Fibroblast of pulmonary artery (primary cell): Measurements from ENCODE around the gene LEAP2.

Experiments used
- DNase-seq: peaks from one replicate; pipeline ENCODE4 v3.0.0-alpha.2; 2010; ENCODE audit warnings: low read depth
- H3K4me3 ChIP-seq: replicated peaks from 2 replicates; pipeline ENCODE4 v1.5.1; 2011; ENCODE audit warnings: low read depth, mild to moderate bottlenecking, control low read depth, low read length, moderate library complexity
- TF ChIP-seq, protein P1 (sequence below): IDR thresholded peaks from 2 replicates; pipeline ENCODE4 v1.5.1; 2011; ENCODE audit warnings: mild to moderate bottlenecking, control low read depth, low read length, inconsistent platforms; ENCODE audit errors: missing control alignments

The LEAP2 gene

DNA sequence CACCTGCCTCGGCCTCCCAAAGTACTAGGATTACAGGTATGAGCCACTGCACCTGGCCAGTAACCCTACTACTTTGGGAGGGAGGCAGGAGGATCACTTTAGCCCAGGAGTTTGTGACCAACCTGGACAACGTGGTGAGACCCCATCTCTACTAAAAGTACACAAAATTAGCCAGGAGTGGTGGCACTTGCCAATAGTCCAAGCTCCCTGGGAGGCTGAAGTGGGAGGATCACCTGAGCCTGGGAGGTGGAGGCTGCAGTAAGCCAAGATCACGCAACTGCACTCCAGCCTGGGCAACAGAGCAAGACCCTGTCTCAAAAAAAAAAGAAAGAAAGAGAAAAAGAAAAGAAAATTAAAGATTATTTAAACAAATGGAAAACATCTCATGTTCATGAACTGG is 17.5 kb upstream of the LEAP2 start:
- TF ChIP-seq, protein P1, sequence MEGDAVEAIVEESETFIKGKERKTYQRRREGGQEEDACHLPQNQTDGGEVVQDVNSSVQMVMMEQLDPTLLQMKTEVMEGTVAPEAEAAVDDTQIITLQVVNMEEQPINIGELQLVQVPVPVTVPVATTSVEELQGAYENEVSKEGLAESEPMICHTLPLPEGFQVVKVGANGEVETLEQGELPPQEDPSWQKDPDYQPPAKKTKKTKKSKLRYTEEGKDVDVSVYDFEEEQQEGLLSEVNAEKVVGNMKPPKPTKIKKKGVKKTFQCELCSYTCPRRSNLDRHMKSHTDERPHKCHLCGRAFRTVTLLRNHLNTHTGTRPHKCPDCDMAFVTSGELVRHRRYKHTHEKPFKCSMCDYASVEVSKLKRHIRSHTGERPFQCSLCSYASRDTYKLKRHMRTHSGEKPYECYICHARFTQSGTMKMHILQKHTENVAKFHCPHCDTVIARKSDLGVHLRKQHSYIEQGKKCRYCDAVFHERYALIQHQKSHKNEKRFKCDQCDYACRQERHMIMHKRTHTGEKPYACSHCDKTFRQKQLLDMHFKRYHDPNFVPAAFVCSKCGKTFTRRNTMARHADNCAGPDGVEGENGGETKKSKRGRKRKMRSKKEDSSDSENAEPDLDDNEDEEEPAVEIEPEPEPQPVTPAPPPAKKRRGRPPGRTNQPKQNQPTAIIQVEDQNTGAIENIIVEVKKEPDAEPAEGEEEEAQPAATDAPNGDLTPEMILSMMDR: no peak
- no peak overlapping the region for H3K4me3 ChIP-seq
- no peak for DNase-seq

DNA sequence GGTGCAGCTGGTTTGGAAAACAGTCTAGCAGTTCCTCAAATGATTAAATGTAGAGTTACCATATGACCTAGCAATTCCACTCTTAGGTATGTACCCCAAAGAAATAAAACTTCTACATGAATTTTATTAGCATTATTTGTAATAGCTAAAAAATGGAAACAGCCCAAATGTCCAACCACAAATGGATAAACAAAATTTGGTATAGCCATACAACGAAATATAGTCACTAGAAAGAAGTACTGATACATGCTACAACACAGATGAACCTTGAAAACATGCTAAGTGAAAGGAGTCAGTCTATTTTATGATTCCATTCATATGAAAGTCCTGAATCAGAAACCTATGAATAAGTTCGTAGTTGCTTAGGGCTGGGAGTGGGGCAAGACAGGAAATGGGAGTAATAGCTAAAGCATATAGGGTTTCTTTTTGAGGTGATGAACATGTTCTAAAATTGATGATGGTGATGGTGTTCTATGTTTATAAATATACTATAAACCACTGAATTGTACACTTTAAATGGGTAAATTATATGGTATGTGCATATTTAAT is 13.5 kb upstream of the LEAP2 start:
- TF ChIP-seq, protein P1: no peak
- DNase-seq: no peak
- H3K4me3 ChIP-seq: no peak overlapping the region

DNA sequence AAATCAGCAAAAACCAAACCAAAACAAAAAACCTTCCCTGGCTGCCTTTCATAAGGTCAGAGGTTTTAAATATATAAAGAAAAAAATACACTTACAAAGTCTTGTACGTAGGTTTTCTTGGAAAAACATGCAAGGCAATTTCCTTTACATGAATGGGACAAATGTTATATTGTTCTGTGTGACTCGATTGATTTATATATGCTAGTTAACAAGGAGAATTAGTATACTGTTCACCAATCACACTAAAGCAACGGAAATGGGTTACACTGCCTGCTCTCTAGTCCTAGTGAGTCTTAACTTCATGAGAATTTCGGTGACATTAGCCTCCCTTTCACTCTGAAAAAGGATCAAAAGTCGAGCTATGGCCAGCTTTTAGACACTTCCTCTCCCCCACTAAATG is 12.7 kb upstream of the LEAP2 start:
- no peak overlapping the region for H3K4me3 ChIP-seq
- DNase-seq: no peak
- TF ChIP-seq, protein P1: no peak

DNA sequence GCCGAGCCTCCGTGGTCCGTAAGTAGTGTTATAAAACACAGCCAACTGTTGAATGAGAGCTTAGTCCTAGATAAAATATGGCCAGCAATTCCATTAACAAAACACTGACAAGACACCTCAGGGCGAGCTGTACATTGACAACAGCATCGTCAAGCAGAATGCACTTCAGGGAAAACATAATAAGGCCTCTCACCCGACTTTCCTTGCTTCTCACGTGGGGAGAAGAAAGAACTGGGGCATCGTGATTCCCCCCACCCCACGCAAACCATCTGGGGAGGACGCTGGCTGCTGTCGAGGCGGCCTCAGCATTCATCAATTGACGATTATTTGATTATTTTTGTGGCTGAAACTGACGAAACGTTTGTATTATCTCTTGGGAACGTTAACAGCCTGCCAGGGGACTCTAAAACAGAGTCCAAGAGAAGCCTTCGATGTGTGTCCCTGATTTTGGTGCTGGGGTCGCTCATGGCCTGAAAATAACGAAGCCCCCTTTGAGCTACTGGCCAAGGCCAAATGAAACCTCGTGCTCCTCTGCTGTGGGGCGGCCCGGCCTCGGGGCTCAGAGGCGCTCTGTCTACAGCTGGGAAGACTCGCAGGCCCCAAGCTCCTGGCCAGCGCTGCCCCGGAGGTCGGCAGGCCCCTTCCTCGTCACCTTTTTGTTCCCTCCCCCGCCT is 7.7 kb upstream of the LEAP2 start:
- H3K4me3 ChIP-seq: peak overlapping the region; percentile 88
- TF ChIP-seq, protein P1: no peak
- DNase-seq: no peak

DNA sequence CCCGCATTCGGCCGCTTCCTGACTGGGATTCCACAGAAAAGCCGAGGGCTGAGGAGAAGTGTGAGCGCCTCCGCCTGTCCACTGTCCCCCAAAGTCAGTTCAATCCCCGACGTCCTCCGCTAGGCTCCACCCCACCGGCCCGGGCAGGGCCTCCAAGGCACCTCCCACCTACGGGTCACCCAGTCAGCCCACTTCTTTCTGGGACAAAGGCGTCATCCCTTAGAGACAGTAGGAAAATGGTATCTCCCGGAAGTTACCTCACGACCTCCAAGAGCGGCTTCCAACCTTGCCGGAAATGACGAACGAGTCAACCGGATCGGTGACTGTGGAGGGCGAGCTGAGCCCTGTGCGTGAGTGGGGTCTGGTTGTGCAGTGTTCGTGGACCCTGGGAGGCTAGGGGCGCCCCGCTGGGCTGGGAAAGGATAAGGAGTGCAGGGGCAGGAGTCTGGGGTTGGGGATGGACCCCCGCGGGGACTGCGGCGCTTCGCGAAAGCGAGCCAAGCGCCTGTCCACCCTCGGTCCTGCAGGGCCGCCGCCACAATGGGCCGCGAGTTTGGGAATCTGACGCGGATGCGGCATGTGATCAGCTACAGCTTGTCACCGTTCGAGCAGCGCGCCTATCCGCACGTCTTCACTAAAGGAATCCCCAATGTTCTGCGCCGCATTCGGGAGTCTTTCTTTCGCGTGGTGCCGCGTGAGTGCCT is 7.0 kb upstream of the LEAP2 start, which contains the start of the genes GDF9 and UQCRQ:
Gene GDF9, minus strand, starts transcription at position 128 of the 704 bp plus-strand sequence. CDS start 1,936 bp downstream, outside the sequence.
Gene UQCRQ, plus strand, starts transcription at position 301 of the 704 bp plus-strand sequence. Its CDS starts 240 bp downstream, at position 541.
- H3K4me3 ChIP-seq: peak within 1 kb of the TSS; percentile 88
- DNase-seq: peak; percentile 100
- TF ChIP-seq, protein P1: peak; percentile 21

DNA sequence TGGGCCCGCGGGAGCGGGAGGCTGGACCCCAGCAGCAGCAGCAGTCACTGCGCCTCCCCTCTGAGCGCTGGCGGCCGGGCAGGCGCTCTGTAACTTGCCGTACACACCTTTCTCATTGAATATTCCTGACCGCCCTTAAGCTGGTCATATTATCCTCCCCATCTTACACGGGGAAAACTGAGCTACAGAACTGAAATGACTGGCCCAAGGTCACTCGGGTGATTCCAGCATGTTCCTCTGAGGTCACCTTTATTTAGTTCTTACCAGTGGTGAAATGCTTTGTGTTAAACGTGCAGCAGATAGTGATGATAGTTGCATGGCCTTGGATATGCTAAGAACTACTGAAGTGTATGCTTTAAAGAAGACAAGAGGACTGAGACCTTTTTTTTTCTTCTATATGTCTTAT is 6.4 kb upstream of the LEAP2 start:
- no peak for DNase-seq
- peak overlapping the region; percentile 88 for H3K4me3 ChIP-seq
- TF ChIP-seq, protein P1: no peak
